DMS79 (cell line): Measurements from ENCODE around the gene NR4A2.
A peak's percentile ranks its signal among the peaks of the same experiment; 100 is the strongest.

ENCODE experiments used
- DNase-seq: peaks from one replicate; lab custom pipeline; 2025; lab: John Stamatoyannopoulos, UW

NR4A2 gene

DNA sequence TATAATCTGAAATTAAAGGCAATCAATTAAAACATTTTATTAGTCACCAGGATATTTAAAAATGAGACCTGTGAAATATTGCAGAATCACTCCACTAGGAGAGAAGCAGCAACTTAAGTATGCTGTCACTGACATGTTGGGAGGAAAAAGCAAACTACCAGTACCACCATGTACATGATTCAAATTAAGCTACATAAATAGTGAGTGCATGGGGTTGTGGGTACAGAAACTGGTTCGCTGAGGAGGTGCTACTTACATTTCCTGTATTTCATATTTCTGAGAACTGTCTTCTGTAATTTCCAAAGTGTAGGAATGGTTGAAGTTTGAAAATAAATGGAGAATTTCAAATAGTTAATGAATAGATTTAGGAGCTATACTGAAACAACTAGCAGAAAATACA is 7.9 kb upstream of the NR4A2 start:
- DNase-seq = no peak

DNA sequence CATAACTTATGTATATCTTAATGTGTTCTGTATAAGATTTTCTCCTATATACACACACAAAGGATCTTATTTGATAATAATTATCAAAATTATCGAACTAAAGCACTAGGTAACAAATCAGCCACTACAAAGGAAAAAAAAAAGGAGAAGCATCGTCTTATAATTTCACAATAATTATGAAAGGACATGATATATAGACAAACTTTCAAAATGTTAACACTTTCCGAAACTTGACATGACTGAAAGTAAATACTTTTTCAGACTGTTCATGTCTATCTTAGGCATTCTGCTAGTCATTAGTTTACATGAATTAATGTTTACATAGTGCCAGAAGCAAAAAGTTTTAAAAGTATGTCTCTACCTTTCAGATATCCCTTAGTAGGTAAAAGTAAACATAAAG is 7.3 kb upstream of the NR4A2 start:
- no peak for DNase-seq

DNA sequence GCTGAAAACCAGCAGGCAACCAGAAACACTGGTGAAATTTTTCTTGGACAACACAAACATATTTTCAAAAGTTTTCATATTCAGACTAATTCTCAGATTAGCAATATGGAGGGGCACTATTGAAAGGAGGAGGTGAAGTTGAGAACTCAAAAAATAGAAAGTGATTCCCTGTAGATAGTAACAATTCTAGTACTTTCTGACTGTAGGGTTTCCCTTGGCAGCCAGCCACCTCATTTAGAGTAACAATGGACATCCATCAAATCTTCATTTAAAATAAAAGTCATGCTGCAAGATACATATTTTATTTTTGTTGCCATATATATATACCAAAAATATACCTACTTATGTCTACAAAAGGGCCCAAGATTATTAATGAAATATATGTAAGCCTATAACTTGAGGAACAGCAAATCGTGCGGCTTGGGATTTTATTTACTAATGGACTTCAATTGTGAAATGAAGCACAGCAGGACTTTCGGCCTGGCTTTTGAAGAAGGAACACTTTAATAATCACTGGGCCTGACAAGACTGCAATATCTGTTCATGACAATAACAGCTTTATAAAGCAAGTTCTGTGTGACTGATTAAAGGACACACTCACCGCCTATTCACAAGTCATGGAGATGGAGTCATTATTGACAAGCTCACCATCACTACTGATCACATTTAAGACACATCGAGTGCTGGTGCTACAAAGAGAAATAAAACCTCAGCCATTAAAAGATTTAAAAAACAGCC is 6.8 kb upstream of the NR4A2 start:
- DNase-seq = peak; percentile 76

DNA sequence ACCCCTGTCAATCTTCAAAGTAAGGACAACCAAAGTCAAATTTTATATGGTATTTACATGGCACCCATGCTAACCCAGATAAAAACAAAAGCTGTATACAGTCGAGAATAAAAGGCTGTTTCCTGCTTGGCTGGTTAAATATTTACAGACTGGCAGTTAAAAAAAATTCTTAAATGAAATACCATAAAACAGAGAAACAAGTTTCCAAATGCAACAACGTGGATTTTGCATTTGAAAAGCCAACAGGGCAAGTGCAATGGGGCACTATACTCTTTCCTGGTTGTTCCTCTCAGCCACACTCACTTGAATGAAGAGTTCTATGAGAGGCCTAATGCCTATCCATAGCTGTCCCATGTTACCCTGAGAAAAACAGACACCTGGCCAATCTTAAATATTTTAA is 6.1 kb upstream of the NR4A2 start:
- peak; percentile 13 for DNase-seq

DNA sequence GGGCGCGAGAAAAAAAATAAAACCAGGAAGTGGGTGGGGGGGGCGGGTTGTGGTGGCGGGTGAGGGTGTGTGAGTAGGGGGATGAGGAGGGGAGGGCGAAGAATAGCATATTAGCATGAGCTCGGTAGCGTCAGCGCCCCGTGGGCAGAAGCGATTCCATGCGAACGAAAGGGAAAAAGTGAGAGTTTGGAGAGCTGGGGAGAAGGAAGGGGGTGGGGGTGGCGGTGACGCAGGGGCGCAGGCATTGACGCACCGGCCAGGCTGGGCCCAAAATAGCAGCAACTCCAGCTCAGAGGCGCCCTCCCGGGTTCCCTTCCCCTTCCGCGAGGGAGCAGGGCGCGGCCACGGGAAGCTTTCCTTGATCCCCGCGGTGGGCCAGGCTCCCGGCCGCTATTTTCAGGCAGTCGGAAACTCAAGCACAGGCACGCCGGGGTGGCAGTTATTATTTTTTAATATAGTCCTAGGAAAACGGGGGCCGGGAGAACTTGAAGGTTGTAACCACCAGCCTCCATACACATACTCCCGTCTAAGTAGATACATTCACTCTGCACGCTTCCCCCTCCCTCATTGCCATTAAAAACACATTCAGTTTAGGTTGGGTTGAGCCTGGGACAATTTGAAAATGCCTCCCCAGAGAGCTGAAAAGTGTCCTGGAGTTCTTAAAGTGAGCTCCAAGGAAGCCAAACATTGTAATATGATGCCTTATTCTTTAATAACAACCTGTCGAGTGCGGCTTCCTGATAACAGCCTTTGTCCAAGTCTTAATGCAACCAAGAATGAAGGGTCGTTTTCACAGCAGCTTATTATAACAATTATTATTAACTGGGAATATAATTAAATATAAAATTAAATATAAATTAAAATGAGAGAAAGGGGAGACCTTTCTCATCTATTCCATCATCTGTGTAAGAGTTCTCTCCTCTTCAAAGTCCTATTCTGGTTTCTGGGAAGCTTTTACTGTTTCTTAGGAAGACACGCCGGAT is 2.3 kb upstream of the NR4A2 start:
- peak; percentile 57 for DNase-seq

DNA sequence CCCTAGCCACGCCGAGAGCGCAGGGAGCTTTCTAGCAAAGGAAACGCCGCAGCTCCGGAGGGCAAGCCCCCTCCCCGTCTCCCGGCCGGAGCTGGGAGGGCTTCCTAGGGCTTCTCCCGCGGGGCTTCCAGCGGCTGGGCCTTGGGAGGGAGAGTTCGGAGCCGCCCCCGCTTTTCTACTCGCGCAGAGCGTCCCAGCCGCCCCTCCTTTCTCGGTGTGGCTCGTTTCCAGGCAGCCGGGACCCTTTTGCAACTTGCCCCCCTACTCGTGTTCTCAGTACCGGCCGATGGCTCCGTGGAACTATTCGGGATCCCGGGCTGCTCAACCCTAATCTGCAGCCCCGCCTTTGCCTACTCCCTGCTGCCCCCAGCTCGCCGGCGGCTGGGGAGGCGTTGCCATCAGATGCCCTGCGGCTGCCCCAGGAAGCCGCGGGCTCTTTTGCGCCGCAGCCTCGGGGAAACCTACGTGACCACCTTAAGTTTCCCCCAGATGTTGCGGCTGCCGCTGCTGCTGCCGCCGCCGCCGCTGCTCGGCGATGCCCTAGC is 1.5 kb upstream of the NR4A2 start:
- DNase-seq = peak; percentile 23

DNA sequence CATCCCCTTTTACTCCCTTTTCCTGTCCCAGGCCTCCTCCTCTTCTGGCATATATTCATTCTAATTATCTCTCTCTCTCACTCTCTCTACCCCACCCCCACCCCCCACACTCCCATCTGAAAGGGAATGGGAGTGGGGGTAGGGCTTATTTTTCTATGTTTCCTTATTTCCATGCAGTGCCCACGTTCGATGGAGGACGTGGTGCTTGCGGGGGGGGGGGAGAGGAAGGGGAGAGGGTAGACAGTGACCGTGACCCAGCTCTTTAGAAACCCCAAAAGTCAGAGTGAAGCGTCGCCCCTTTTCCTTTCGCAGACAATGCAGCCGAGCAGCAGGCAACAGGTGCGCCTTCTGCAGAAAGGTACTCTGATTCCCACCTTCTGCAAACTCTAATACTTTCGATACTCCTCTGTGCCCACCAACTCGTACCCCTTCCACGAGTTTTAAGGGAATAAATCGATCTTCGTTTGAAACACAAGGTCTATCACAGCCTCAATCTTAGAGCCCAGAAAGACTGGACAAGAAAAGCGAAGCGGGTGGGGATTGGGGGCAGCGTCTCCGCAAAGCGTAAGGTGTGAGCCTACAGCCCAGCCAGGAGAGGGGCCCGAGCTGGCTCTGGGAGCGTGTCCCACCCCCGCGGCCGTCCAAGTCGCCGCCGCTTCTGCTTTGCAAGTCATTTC is 891 bp upstream of the NR4A2 start:
- DNase-seq = no peak

DNA sequence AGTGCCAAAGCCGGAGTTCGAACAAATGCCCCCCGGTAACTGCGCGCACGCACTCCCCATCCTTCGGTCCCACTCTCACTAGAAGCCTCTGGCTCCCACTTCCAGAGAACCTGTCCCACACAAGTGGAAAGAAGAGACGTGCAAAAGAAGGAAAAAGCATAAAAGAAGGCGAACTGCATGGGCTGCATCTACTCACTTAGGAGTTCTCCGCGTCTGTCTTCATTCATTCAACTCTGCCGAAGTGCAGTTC is 312 bp downstream of the NR4A2 start:
- no peak for DNase-seq

DNA sequence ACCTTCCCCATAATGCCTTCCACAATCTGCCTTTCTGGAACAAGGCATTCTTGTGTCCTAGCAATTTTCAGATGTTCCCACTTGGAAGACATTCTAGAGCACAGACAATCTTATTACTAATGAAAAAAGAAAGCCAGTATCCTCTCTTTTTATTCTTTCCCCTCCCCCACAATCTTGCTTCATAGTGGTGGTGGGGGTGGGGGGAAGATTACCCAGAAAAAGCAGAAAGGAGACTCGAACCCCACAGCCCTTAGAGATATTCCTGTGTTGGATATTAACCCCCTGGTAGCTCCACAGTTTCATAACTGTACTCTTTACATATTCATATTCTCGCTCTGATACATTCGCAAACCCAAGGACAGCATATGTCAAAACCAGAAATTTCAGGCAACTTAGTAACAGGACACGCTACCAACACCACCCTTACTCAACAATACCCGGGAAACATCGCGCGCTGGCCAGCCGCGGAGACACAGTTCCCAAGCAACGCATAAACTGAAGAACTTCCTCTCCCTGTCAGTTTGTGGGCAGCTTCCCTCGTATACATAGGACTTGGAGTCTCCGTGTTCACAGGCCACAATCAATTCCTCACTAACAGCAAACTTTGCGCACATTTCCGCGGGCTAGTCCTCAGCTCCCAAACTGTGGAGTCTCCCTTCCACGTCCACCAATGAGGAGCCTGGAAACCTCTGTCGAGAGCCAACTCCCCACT is 793 bp downstream of the NR4A2 start:
- peak; percentile 24 for DNase-seq

DNA sequence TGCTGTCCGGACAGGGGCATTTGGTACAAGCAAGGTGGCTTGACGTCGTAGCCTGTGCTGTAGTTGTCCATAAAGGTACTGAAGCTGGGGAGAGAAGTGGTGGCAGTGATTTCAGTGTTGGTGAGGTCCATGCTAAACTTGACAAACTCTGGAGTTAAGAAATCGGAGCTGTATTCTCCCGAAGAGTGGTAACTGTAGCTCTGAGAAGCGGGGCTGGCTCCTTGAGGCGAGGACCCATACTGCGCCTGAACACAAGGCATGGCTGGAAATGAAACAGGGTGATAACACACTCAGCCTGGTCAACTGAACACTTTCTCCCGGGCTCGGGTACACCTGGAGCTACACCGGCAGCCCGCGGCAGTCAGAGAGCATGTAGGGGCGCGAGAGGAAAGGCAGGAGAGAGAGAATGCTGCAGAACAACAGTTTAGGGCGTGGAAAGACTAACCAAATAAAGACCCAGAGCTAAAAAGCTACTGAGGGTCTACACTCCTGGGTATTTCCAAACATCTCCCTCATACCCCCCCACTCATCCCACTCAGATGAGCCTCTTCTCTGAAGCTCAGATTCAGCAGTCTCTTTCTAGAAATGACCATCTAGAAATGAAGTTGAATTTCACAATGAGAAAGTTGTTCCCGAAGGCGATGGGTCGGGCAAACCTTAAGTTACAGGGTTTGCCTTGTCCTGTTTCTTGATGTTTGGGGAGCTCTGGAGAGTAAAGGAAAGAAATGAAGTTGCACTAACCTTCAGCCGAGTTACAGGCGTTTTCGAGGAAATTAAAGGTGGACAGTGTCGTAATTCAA is 2.4 kb downstream of the NR4A2 start:
- no peak for DNase-seq

DNA sequence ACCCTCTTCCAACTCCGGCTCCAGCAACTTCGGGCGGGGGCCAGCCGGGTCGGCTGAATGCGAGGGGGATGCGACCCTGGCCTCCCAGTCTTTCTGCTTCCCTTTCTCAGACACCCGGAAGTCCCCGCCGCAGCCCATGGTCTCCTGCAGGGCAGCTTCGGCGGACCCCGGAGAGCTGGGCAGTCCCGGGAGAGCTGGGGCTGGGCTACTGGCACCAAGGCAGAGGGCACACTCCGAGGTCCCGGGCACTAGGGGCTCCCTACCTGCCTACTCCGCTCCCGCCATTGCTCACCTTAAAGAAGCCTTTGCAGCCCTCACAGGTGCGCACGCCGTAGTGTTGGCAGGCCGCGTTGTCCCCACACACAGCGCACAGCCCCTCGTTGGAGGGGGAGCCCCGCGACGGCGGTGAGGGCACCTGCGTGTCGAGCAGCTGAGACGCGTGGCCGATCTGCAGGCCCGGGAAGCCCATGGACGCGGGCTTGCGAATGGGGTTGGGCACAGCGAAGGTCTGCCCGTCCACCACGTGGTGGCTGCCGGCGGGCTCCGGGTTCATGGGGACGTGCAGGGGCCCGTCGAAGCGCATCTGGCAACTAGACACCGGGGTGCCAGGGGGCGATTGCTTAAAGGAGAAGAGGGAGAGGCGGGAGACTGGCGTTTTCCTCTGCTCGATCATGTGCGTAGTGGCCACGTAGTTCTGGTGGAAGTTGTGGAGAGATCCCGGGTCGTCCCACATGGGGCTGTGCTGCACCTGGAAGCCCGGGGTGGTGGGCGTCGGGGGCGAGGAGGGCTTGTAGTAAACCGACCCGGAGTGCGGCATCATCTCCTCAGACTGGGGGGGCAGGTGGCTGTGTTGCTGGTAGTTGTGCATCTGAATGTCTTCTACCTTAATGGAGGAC is 3.2 kb downstream of the NR4A2 start:
- no peak for DNase-seq

DNA sequence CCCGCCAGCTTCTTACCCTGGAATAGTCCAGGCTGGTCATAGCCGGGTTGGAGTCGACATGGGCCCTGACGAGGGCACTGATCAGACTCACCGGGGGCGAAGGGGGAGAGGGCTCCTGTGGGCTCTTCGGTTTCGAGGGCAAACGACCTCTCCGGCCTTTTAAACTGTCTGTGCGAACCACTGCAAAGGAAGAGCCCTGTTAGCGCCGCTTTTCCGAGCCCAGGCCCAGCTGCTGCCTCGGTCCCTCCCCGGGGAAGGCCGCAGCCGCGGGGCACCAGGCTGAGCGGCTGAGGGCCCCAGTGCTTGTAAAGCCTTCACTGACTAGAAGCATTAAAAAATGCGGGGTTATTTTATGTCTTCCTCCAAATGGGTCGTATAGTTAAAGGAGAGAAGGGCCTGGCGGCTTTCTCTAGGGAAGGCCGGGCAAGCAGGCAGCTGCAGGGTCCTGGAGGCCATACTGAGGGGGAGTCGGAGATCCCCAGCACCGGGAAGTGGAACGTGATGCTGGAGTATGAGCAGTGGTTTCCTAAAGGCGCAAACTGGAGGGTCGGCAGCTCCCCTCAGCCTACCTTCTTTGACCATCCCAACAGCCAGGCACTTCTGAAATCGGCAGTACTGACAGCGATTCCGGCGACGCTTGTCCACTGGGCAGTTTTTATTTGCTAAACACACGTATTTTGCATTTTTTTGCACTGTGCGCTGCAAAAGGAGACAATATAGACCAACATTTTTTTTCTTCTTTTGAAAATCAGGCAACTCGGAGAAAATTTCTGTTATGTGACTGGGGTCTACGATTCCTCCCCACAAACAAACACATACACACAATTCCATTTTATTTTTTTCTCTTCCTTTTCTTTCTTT is 4.5 kb downstream of the NR4A2 start:
- no peak for DNase-seq

DNA sequence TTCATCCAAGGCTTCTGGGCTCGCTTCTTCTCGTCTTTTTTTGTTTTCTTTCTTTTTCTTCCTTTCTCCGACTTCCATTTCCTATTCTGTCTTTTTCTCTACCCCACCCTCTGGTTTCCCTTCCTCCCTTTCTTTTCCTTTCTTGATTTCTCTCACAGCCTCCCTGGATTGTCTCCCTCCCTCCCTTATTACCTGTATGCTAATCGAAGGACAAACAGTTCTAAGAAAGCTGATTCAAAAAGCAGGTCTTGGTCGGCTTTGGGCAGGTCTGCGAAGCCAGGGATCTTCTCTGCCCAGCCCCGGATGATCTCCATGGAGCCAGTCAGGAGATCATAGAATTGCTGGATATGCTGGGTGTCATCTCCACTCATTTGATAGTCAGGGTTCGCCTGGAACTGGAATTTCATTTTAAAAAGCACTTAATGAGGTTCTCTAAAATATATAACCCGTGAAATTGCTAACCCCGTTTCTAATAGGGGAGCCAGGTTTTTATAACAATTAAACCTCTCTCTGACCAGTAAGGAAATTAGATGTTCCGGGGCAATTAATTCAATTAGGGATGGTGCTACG is 5.9 kb downstream of the NR4A2 start:
- no peak for DNase-seq

DNA sequence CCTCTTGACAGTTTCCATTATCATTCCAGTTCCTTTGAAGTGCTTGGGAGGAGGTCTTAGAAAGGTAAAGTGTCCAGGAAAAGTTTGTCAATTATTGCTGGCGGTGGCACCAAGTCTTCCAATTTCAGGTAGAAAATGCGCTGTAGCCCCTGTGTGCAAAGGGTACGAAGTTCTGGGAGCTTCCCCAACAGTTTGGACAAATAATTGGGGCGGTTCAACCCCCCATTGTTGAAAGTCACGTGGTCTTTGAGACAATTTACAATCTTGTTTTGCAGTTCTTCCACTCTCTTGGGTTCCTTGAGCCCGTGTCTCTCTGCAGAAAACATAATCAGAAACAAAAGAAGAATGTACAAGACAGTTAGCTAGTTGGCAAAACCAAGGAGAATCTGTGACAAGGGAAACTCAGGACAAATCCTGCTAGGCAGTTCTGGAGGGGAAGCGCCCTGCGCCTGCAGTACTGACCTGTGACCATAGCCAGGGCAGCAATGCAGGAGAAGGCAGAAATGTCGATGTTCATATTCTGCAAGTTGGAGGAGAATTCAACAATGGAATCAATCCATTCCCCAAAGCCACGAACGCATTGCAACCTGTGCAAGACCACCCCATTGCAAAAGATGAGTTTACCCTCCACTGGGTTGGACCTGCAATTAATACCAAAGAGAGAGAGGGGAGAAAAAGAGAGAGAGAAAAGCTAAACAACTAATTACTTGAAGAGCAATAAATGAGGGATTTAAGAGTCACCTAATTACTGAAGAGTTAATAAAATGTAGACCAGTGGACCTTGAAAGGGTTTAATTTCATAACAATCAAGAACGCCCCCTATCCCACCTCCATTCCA is 6.6 kb downstream of the NR4A2 start:
- no peak for DNase-seq

DNA sequence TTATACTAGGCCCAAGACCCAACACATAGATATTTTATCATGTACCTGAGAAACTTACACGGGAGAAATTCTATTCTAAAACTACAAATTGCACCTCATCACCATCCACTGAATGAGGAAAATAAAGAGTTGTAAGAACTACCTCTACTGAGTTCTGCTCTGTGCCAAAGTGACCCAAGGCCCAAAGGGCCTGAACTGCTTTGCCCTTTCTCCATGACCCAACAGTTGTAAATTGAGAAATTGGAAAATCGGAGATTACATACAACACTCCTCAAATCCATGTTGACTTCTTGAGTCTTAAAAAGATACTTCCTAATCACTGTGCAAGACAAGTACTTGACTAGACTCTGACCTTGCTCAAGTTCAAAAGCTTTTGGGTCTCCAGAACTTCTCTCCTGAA is 8.8 kb downstream of the NR4A2 start:
- no peak for DNase-seq

DNA sequence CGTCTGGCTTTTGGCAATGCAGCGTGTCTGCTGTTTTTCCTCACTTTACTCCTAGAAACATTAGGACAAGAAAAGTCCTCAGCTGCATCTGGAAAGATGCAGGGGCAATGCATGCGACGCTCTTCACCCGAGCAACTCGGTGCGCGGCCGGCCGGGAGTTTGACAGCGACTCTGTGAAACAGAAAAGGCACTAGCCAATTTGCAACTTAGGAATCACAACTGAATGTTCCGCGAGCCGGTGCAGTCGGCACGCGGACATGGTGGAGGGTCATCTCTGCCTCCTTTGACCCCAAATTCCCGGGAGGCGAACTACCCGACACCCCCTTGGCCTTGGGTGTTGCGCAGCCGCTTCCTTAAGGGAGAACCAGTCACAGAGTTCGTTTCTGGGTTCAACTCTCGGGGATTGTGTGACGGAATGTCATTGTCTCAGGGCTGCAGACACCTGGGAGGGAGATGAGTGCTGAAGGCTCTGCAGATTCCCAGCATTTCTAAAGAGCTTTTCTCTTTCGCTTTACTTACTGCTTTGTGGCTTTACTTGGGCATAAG is 9.8 kb downstream of the NR4A2 start:
- no peak for DNase-seq

DNA sequence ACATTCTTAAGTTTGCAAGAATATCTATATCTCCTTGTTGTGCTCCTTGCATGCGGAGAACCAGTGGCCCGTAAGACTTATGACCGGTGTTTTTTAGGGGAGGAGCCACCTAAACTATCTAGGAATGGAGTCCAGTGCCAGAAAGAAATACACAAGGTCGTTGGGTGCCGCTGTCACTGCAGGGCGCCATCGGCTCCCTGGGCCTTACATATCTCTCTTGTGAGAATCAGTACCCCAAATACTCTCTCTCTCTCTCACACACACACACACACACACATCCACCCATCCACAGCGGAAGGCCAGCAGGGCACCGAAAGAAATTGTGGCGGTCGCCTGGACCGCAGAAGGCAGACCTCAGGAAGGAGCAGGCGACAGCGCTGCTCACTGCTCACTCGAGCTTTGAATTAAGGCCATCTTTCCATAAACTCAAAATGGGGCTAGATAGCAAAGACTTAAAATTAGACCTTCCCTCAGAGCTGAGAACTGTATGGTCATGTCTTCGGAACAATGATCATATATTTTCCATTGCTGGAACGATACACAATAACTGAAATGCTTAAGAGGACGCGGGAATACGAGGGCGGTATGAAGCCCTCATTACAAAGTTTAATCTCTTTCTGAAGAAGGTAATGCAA is 10.4 kb downstream of the NR4A2 start:
- no peak for DNase-seq
